NCI-H446 (cell line): ENCODE measurements around the gene NBPF1.
"Not testable (repeated sequence)": the region's sequence is repeated elsewhere in the genome, so short reads cannot be mapped to it uniquely, and the experiment has no call there.

ENCODE experiments used
- DNase-seq, 2 experiments: peaks; one replicate each; lab custom pipeline; 2025; lab: John Stamatoyannopoulos, UW

Gene NBPF1

DNA sequence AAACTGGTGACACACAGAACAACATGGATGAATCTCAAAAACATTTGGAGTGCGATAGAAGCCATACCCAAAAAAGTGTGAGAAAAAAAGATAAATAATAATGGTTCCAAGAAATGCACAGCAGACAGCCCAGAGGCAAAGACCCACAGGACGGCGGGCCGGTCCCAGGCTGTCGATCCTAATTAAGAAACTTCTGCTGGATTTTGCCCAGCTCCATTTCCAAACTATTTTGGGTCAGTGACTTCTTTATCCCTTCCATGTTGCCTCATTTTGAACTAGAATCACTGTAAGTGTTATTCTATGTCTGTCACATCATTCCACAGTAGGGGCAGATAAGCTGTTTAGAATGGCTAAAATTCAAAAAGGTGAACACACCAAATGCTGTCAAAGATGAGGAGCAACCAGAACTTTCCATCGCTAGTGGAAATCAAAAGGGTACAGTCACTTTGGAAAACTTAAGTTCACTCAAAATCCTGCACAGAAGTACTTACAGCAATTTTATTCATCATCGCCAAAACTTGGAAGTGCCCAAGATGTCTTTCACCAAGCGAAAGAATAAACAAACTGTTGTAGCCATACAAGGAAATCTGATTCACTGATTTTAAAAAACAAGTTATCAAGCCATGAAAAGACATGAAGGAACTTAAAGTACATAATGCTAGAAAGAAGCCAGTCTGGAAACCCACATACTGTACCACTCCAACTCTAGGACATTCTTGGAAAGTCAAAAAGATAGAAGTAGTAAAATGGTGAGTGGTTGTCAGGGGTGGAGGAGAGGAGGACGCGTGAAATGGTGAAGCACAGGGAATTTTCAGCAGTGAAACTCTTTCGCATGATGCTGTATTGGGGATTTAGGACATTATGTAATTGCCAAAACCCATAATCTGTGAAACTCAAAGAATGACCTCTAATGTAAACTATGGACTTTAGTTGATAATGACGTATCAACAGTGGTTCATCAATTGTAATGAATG, 7.5 kb downstream of the NBPF1 start:
- DNase-seq = no peak

DNA sequence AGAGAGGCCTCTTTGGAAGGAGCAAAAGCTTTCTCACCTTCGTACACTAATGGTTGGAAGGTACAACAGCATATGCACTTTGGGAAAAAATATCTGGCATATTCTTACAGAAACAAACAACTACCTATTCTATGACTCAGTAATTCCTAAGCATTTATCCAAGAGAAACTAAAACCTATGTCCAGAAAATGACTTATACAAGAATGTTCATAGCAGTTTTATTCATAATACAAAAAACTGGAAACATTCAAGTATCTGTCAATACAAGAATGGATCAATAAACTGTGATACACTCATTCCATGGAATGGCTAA, 8.2 kb downstream of the NBPF1 start:
- DNase-seq = no peak

DNA sequence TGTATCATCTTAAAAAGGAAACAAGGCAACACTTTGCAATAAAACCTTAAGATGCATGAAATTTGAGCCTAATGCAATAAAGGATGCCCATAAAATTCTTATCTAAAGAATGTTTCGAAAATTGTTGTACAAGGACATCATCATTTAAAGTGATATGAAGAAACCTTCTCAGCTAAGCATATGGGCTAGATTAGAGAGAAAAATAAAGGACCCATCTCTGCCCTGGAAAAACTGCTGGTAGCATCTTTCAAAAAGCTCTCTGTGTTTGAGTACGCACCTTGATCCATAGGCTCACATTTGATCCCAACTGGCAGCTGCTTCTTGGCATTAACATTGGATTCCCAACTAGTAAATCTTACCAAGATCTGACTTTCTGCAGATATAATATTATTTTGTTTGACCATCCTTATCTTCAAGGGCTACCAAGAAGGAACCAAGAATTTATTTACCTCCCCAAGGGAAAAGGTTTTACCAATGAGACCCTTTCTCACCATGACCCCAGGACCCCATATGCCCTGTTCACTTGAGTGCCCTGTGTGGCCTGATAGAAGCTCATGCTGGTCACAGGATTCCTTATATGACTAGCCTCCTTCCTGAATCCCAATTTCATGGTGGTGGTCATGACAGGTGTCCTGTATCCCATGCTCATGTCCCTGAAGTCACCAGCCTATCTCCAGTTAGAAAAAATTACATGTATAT, 8.7 kb downstream of the NBPF1 start:
- not testable (repeated sequence) for DNase-seq

DNA sequence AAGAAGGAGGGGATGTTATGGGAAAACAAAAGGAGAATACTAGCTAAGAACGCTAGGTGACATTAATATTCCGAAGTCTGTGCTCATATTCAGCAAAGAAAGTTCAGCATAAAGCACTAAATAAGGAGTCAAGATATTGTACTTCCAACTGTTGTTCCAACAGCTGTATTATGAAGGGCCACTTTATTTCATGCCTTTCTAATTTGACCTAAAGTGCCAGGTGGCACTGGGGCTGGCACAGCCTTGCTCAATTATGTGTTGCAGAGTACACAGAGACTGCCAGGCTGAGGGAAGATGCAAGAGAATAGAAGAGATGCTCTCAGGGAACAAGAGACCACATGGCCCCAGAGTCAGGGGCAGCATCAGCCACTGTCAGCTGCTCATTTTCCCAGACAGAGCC, 9.7 kb downstream of the NBPF1 start:
- DNase-seq = not testable (repeated sequence)

DNA sequence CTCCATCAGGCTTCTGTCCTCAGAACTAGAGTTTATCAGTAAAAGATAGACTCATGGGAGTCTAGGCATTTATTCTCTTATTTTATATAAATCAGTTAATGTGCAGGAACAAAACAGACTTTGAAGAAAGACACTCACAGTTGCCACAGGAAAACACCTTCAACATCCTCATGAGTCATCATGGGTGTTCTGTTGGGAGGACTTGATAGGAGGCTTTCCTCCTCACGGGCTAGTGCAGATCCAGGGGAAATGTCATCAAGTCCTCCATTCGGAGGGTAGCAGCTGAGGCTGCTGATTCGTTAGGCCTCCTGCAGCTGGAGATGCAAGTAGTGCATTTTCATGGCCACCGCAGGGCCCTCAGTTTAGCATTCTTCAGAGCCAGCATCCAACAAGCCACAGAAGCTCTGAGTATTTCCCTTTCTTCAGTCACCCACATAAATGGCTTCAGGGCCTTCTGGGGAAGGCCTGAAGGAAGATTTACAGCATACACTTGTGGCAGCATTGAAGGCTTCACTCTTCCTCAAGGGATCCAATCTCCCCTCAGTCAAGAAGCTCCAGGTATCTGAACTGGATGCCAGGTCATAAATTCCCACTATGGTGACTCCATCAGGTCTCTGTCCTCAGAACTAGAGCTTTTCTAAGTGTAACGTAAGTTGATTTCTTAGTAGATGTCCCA, 10.9 kb downstream of the NBPF1 start:
- not testable (repeated sequence) for DNase-seq

DNA sequence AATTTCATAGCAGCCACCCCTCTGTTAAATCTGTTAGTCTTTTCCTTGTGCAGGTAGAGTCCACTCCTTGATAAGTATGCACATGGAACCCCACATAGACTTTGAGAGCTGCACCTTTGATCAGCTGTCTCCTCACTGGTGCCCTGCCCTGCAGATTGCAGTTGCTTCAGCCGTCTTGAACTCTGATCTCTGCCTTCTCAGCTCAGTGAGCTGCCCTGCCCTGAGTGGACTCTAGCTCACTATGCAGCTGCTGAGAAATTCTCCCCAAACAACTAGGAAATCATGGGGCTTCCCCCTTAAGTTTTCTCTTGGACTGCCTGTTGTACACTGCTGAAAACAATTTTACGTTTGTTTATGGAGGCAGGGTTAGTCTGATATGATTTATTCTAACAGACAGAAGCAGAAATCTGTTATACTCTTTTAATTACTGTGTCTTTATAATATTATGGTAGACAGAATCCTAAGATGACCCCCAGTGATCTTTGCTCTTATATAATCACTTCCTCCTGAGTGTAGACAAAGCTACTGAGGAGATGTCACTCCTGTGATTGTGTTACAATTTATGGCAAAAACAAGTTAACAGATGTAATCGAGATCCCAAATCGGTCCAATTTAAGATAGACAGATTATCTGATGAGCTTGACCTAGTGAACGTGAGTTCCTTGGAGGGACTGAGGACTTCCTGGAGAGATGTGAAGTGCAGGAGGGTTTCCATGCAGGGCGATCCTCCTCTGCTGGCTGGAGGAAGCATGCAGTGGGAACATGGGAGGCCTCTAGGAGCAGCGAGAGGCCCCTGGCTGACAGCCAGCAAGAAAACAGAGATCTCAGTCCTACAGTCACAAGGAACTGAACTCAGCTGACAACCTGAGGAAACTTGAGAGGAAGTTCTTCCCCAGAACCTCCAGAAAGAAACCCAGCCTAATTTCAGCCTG, 12.2 kb downstream of the NBPF1 start:
- DNase-seq = not testable (repeated sequence)

DNA sequence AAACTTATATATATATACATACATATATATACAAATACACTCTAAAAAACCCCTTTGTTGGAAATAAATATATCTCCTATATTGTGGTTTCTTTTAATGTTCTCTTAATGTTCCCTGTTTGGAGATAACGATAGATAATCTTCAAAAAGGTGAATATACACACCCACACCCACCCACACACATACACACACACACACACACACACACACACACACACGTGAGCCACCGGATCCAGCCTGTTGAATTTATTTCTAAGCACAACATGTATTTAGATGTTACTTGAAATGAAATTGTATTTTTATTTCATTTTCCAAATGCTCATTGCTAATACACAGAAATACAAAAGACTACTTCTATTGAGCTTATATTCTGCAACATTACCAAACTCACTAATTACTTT, 14.0 kb downstream of the NBPF1 start:
- DNase-seq = not testable (repeated sequence)

DNA sequence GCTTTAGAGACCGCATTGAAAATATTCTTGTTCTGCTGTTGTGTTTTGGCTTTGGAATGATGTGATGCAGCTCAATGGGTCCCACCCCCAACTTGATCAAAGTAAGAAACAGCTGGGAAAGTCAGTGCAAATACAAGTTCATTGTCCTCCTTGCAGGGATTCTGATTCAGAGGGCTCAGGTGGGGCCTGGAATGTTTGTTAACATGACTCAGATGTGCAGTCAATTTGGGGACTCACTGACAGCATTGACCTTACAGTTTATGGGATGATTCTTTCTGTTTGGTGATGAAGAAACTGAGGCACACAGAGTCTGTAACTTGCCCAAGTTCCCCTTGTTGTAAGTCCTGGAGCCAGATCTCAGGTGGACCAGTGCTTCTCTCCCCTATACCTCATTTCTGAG, 18.1 kb downstream of the NBPF1 start:
- DNase-seq = not testable (repeated sequence)

DNA sequence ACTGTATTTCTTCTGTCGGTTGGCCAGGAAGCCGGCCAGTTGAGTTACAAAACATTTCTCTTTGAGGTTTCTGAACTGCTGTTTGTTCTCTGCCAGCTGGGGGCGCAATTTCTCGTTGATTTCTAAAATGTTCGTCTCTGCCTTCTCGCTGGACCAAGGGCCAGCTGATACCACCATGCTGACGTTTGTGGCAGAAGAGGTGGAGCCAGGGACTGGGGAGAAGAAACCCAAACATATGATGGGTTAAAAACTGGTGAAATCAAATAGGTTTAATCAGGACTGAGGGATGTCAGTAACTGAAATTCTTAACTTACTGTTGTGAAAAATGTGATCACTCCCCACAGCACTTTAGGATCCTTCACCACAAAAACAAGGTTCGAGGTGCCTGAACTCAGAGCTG, 21.5 kb downstream of the NBPF1 start:
- not testable (repeated sequence) for DNase-seq

DNA sequence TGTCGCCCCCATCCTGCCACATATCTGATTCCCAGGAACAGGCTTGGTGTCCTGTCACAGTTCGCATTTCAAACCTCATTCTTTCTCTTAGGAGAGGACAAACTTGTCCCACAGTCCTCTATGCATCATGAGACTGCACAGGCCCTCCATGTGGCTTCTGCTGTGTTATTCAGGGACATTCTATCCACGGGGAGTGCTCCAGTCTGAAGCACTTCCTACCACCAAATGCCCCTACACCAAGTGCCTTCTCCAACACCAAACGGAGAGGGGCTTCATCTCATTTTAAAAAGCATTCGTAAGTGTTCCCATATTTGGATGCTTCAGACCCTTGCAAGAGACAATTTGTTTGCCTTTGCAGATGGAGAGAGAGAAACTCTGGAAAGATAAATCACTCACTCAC, 25.3 kb downstream of the NBPF1 start:
- DNase-seq = not testable (repeated sequence)

DNA sequence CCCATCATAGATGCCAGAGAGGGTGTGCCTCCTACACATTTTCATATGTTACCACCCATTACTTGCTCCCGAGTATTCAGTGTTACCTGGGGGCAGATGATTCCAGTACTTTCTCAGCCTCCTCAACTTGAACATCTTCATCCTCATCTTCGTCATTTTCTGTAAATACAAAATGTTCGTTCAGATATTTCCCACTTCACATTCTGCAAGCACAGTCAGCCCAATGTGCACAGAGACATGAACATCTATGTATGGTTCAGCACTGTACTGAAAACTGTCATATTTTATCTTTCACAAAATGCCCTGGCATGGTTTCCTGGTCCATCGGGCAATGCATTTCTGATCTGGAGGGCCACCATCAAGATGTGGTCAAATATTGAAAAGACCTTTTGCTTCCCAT, 25.7 kb downstream of the NBPF1 start:
- DNase-seq = not testable (repeated sequence)

DNA sequence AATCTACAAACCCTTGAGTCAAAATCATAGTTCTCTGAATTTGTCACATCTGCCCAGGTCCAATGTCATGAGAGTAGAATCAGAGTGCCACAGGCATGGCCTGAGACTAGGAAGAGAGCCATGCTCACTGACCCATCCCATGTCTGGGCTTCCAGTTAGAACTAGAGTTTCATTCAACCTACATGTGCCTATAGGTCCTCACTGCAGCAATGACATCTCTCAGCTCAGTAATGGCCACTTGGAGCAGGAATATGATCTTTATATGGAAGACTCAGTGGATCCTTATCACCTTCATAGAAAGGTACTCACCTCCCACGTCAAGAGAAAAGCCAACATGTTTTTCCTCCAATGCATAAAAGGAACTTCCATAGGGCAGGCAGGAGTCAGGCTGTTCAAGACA, 48.0 kb downstream of the NBPF1 start:
- DNase-seq = not testable (repeated sequence)

DNA sequence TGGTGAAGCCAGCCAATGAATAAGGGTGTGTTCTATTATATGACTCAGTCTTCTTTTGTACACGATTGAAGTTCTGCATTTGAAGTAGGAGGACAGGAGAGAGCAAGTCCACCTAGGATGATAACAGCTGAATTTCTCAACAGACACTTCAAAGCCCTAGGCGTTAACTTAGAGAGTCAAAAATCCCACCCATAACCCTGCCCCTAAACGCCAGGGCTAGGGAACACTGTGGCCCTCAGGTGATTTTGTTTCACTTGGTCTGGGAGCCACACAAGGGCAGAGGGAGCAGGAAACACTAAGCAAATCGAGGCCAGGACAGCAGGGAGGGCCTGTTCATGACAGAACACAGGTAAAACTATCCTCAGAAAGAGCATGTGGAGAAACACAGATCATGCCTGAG, 52.3 kb downstream of the NBPF1 start:
- not testable (repeated sequence) for DNase-seq

DNA sequence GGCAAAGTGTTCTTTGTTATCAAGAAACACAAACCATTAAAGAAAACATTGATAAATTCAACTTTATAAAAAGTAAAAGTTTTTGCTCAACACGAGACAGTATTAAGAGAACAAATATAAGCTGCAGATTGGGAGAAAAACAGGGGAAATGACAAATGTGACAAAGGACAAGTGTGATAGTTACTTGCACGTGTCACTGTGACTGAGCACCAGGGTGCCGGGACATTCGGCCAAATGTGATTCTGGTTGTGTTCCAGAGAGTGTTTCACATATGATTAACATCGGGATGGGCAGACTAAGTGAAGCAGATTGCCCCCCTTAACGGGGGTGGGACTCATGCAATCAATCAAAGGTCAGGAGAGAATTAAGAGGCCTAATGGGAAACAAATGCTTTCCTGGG, 52.9 kb downstream of the NBPF1 start:
- DNase-seq = not testable (repeated sequence)

DNA sequence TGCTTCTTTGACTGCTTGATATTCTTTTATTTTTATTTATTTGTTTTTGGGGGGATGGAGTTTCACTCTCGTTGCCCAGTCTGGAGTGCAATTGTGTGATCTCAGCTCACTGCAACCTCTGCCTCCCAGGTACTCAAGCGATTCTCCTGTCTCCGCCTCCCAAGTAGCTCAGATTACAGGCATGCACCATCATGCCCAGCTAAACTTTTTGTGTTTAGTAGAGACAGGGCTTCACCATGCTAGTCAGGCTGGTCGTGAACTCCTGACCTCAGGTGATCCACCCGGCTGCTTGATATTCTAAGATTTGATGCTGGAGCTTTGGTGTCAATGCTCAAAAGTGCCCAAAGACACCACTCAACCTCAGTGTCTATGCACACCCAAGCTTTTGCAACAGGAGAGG, 53.7 kb downstream of the NBPF1 start:
- not testable (repeated sequence) for DNase-seq

DNA sequence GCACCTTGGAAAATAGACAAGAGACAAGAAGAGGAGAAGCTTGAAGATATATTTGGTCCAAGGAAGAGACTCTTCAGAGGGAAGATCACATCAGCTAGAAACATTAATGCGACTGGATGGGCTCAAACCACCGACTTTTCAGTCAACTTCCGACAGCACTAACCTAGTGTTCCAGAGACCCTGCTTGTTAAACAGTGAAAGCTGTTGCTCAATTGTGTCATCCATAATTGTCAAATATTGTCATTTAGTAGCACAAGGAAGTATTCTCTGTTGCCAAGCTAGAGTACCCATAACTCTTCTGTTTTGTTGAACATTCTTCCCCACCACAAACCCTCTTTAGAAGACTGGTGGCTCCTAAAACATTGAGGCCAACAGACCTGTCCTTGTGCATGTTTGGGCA, 56.3 kb downstream of the NBPF1 start:
- DNase-seq = not testable (repeated sequence)

DNA sequence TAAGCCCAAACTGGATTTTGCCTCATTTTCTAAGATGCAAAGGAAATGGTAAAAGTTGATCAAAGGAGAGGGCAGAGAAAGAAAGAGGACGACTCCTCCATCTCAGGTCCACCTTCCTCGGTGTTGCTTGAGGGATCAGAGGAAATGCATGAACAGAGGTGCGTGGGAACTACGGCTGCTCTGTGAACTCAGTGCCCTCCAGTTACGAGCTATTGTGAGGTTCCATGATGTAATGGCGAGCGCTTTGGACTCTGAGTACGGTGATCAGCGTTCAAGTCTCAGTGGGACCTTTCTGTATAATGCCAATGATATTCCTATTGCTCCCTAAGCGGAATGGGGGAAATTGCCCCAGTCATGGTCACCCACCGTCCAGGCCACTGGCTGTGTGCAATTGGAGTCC, 60.1 kb downstream of the NBPF1 start:
- not testable (repeated sequence) for DNase-seq

DNA sequence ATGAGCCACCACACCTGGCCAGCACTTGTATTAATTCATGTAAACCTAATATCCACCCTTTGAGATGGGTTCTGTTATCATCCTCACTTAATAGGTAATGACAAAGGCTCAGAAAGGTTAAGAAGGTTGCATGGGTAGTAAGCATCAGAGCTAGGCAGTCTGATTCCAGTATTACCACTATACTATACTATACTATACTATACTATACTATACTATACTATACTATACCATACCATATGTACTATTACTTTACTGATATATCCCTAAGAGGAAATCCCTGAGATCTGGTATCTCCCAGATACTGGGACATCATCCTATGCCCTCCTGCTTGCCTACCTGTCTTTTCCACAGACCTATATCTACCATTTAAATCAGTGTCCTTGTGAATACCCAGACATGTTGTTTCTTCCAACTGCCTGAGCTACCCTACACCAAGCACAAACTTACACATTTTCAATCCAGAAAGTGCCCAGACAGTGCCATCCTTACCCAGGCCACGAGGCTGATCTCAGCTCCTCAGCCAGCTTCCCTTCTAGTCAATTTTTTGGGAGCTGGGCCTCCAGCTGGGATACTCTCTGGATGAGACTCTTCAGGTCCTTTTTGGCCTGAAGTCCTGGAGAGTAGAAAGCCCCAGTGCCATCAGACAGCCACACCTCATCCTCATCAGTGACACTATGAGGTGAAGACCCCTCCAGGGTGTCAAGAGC, 63.0 kb downstream of the NBPF1 start:
- DNase-seq = not testable (repeated sequence)

DNA sequence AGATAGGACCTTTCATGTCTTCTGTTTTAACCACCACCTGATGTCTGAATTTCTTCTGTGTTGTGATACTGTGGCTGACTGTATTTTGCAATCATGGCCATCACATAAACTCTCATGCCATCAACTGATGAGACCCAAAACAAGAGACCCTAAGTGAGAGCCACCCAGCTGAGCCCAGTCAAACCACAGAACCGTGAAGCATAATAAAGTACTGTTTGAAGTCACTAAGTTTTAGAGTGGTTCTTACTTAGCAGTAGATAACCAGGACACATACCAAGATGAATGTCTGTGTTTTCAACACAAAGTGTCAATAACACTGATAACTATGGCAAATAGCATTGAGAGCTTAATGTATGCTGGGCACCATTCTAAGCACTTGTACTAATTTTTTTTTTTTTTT, 63.8 kb downstream of the NBPF1 start:
- DNase-seq = not testable (repeated sequence)

DNA sequence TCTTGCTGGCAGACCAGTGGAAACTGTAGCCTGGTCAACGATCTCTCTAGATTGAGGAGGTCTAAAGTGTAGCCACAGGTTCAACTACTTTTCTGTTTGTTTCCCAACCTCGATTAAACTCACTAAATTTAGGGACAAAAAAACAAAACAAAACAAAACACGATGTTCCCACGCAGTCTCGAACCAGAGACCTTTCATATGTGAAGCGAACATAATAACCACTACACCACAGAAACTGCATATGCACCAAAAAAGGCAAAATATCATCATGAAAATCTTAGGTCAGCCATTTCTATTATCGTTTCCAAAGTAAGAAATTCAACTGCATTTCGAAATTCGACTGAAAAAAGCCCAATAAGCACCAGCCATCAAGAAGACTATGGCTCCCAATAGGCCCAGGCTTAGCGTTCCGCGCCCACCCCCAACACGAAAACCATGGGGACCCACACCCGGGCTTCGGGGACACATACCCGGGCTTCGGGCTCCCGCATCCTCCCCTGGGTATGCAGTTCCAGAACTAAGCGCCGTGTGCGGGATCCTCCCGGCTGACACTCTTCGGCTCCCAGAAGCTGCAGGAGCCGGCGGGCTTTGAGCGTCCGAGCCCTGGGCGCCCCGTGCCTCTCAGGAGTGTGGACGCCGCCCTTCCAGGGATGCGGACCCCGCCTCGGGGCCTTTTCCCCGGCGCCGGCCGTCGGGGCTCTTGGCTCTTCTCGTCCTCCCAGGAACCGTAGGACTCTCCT, 65.7 kb downstream of the NBPF1 start:
- not testable (repeated sequence) for DNase-seq
